Measurements from ENCODE around the gene WDR49. TPM values are rescaled to one million over a fixed set of nuclear protein-coding genes. Genes with fewer than 3 reads are reported as not detected.

Gene WDR49
- total and polyA plus RNA-seq, 4 donors, result 1.4 to 33.9 (median 9.8) TPM

DNA sequence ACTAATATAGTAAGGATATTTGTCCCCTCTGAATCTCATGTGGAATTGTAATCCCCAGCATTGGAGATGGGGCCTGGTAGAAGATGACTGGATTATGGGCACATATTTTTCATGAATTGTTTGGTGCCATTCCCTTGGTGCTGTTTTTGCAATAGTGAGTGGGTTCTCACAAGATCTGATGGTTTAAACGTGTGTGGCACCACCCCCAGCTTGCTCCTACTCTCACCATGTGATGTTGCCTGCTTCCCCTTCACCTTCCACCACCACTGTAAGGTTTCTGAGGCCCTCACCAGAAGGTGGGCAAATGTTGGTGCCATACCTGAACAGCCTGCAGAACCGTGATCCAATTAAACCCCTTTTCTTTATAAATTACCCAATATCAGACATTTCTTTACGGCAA lies 151.8 kb downstream of the WDR49 start:
- Histone ChIP-seq H3K9me3 (ENCODE audit: control insufficient read depth in 4 of 4, insufficient read depth in 3 of 4, low read length in 3 of 4) (no peaks in the 10 kb centered on the region), H3K9ac (ENCODE audit: insufficient read depth in 1 of 2, low read length in 2 of 2) (no peak overlapping the region), H3K27ac (ENCODE audit: low read depth in 1 of 2, low read length in 1 of 2) (no peak overlapping the region), H3K4me3 (no peak overlapping the region), H3K4me1 (ENCODE audit: control insufficient read depth in 5 of 5, insufficient read depth in 5 of 5, low read length in 5 of 5) (no peaks in the 10 kb centered on the region), H3K36me3 (ENCODE audit: control insufficient read depth in 4 of 4, insufficient read depth in 4 of 4, low read length in 4 of 4) (no peaks in the 10 kb centered on the region), H3K27me3 (ENCODE audit: control insufficient read depth in 3 of 3, insufficient read depth in 3 of 3, low read length in 2 of 3) (no peaks in the 10 kb centered on the region)
- WGBS, 2 donors, result 73 to 78% methylated on average over 3 of the region's 3 CpGs
- no peak for DNase-seq
- ATAC-seq (ENCODE audit: insufficient read depth, low FRiP score), result no peak
- TF ChIP-seq, protein P1, sequence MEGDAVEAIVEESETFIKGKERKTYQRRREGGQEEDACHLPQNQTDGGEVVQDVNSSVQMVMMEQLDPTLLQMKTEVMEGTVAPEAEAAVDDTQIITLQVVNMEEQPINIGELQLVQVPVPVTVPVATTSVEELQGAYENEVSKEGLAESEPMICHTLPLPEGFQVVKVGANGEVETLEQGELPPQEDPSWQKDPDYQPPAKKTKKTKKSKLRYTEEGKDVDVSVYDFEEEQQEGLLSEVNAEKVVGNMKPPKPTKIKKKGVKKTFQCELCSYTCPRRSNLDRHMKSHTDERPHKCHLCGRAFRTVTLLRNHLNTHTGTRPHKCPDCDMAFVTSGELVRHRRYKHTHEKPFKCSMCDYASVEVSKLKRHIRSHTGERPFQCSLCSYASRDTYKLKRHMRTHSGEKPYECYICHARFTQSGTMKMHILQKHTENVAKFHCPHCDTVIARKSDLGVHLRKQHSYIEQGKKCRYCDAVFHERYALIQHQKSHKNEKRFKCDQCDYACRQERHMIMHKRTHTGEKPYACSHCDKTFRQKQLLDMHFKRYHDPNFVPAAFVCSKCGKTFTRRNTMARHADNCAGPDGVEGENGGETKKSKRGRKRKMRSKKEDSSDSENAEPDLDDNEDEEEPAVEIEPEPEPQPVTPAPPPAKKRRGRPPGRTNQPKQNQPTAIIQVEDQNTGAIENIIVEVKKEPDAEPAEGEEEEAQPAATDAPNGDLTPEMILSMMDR (IDR thresholded peaks at IDR 0.05; ENCODE audit: control extremely low read depth, extremely low read depth), result no peak

DNA sequence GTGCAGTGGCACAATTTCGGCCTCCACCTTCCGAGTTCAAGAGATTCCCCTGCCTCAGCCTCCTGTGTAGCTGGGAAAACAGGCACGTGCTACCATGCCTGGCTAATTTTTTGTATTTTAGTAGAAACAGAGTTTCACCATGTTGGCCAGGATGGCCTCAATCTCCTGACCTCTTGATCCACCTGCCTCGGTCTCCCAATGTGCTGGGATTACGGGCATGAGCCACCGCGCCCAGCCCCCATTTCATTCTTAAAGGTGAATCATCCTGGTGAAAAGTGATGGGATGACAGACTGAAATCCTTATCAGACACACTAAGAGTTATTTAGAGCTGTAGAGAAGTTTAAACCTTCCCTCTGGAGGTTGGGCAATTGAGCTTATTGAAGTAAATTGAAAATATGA lies 155.8 kb downstream of the WDR49 start:
- Histone ChIP-seq H3K4me3 (no peak overlapping the region), H3K36me3 (ENCODE audit: control insufficient read depth in 4 of 4, insufficient read depth in 4 of 4, low read length in 4 of 4) (no peaks in the 10 kb centered on the region), H3K4me1 (ENCODE audit: control insufficient read depth in 5 of 5, insufficient read depth in 5 of 5, low read length in 5 of 5) (no peaks in the 10 kb centered on the region), H3K9ac (ENCODE audit: insufficient read depth in 1 of 2, low read length in 2 of 2) (no peak overlapping the region), H3K9me3 (ENCODE audit: control insufficient read depth in 4 of 4, insufficient read depth in 3 of 4, low read length in 3 of 4) (no peaks in the 10 kb centered on the region), H3K27me3 (ENCODE audit: control insufficient read depth in 3 of 3, insufficient read depth in 3 of 3, low read length in 2 of 3) (no peaks in the 10 kb centered on the region), H3K27ac (ENCODE audit: low read depth in 1 of 2, low read length in 1 of 2) (no peak overlapping the region)
- no peak for ATAC-seq (ENCODE audit: insufficient read depth, low FRiP score)
- 95 to 97% methylated on average over 7 of the region's 7 CpGs for WGBS, 2 donors
- no peak for DNase-seq
- TF ChIP-seq, protein P1 (IDR thresholded peaks at IDR 0.05; ENCODE audit: control extremely low read depth, extremely low read depth), result no peak

DNA sequence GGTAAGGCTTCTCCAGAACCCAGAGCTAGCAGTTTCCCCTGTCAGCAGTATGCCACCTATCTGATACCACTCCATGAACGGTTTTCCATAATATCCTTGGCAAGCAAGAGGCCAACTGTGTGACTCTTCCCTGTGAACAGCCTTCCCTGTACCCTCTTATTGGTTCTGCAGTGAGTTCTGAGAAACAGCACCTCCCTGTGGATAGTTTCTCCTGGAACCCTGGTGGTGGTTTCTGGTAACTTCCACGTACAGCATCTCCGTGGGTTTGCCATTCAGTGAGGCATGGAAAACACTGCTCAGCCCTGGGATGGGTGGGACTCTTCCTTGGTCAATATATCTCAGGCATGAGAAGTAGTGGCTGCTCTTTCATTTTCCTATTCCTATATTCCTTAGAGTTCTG lies 160.5 kb downstream of the WDR49 start:
- WGBS, 2 donors, result 70 to 78% methylated on average over 3 of the region's 3 CpGs
- H3K4me3 ChIP-seq, result no peak overlapping the region
- H3K27ac ChIP-seq (ENCODE audit: low read depth in 1 of 2, low read length in 1 of 2), result no peak overlapping the region
- no peaks in the 10 kb centered on the region for H3K27me3 ChIP-seq (ENCODE audit: control insufficient read depth in 3 of 3, insufficient read depth in 3 of 3, low read length in 2 of 3)
- H3K36me3 ChIP-seq (ENCODE audit: control insufficient read depth in 4 of 4, insufficient read depth in 4 of 4, low read length in 4 of 4), result no peaks in the 10 kb centered on the region
- no peak overlapping the region for H3K9ac ChIP-seq (ENCODE audit: insufficient read depth in 1 of 2, low read length in 2 of 2)
- TF ChIP-seq, protein P1 (IDR thresholded peaks at IDR 0.05; ENCODE audit: control extremely low read depth, extremely low read depth), result no peak
- H3K4me1 ChIP-seq (ENCODE audit: control insufficient read depth in 5 of 5, insufficient read depth in 5 of 5, low read length in 5 of 5), result no peaks in the 10 kb centered on the region
- ATAC-seq (ENCODE audit: insufficient read depth, low FRiP score) (no peak), DNase-seq (no peak)
- H3K9me3 ChIP-seq (ENCODE audit: control insufficient read depth in 4 of 4, insufficient read depth in 3 of 4, low read length in 3 of 4), result no peaks in the 10 kb centered on the region

DNA sequence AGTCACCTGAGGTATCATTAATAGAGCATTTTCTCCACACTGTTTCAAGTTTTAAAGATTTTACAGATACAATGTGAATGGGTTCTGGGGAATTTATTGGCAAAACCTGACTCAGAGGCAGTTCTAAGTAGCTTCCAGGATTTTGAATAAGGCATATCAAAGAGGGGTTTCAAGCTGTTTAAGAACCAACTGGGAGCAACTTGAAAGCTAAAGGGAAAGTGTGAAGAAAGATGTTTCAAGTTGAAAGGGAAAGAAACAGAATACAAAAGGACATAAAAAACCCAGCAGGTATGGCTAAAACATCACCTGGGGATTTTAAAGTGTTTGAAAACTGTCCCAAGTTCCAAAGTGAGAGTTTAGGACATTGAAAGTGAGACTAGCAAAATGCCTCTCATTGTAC lies 162.1 kb downstream of the WDR49 start:
- Histone ChIP-seq H3K9ac (ENCODE audit: insufficient read depth in 1 of 2, low read length in 2 of 2) (no peak overlapping the region), H3K9me3 (ENCODE audit: control insufficient read depth in 4 of 4, insufficient read depth in 3 of 4, low read length in 3 of 4) (no peaks in the 10 kb centered on the region), H3K4me1 (ENCODE audit: control insufficient read depth in 5 of 5, insufficient read depth in 5 of 5, low read length in 5 of 5) (no peaks in the 10 kb centered on the region), H3K27me3 (ENCODE audit: control insufficient read depth in 3 of 3, insufficient read depth in 3 of 3, low read length in 2 of 3) (no peaks in the 10 kb centered on the region), H3K4me3 (no peak overlapping the region), H3K36me3 (ENCODE audit: control insufficient read depth in 4 of 4, insufficient read depth in 4 of 4, low read length in 4 of 4) (no peaks in the 10 kb centered on the region), H3K27ac (ENCODE audit: low read depth in 1 of 2, low read length in 1 of 2) (no peak overlapping the region)
- DNase-seq, result no peak
- ATAC-seq (ENCODE audit: insufficient read depth, low FRiP score), result no peak
- TF ChIP-seq, protein P1 (IDR thresholded peaks at IDR 0.05; ENCODE audit: control extremely low read depth, extremely low read depth), result no peak

Measured in lung (tissue), 12 donors.